NCI-H2029 (cell line): ENCODE data around the gene MRPL42.
"Not testable (repeated sequence)": the region's sequence is repeated elsewhere in the genome, so short reads cannot be mapped to it uniquely, and the experiment has no call there.

Experiments
- DNase-seq: peaks from one replicate; lab custom pipeline; 2025; lab: John Stamatoyannopoulos, UW

MRPL42 gene

GRCh38 chr12:93549174-93549573 lies 81.9 kb downstream of the MRPL42 start:
- no peak for DNase-seq

- no peak for DNase-seq
Measured at GRCh38 chr12:93550748-93551611, 83.7 kb downstream of the MRPL42 start.

- DNase-seq = no peak
Measured at GRCh38 chr12:93552427-93552826, 85.1 kb downstream of the MRPL42 start.

- DNase-seq = not testable (repeated sequence)
Measured at GRCh38 chr12:93557879-93558278, 90.6 kb downstream of the MRPL42 start.

GRCh38 chr12:93558685-93559084 lies 91.4 kb downstream of the MRPL42 start:
- not testable (repeated sequence) for DNase-seq

GRCh38 chr12:93563807-93564538 lies 96.7 kb downstream of the MRPL42 start:
- DNase-seq = no peak

- no peak for DNase-seq
Measured at GRCh38 chr12:93565760-93566159, 98.4 kb downstream of the MRPL42 start.
